B cell (primary cell): ENCODE results near the gene VCPKMT. TPM values are rescaled to one million over a fixed set of nuclear protein-coding genes. Genes with fewer than 3 reads are reported as not detected.

Experiments
- ATAC-seq: fragments of 200-7000 bp; cut with Tn5 transposase; one replicate; pipeline ENCODE4 v1.10.0; 2021; ENCODE audit warnings: low read depth, mild to moderate bottlenecking, moderate number of reproducible peaks, moderate library complexity
- CTCF ChIA-PET: fragments of 350-600 bp; sonication (Branson Sonifier 250); formaldehyde crosslinking; loops from one replicate; lab custom pipeline; 2021; ENCODE audit warnings: antibody characterized with exemption, inconsistent platforms; lab: Charles Lee
- POLR2A ChIA-PET: fragments of 350-600 bp; sonication (Branson Sonifier 250); formaldehyde crosslinking; loops from one replicate; lab custom pipeline; 2021; ENCODE audit warnings: antibody characterized with exemption; lab: Charles Lee
- DNase-seq: peaks from one replicate; pipeline ENCODE4 v3.0.0; 2013
- H2AFZ ChIP-seq: 2 replicates; pipeline ENCODE4 v1.6.1; 2012; ENCODE audit warnings: mild to moderate bottlenecking, low read depth, low read length; ENCODE audit not compliant: insufficient read depth, poor library complexity, severe bottlenecking
- H3K27ac ChIP-seq, 2 donors: 1 replicate in 1 of 2; 2 replicates in 1 of 2; pipeline ENCODE4 v1.5.1; 2012 to 2013; ENCODE audit warnings: low read length in 2 of 2, mild to moderate bottlenecking in 2 of 2, moderate library complexity in 1 of 2
- H3K27me3 ChIP-seq, 4 experiments: fragments of 200-600 bp in 1 of 4; sonication (generic) in 1 of 4; replicated peaks in 1 of 4; 1 replicate in 2 of 4; 2 replicates in 2 of 4; pipeline versions ENCODE4 v1.6.1 to v1.7.0; 2013 to 2016; ENCODE audit warnings: low read length in 3 of 4, mild to moderate bottlenecking in 2 of 4, mixed read lengths in 1 of 4, moderate library complexity in 1 of 4; ENCODE audit not compliant: insufficient read depth in 4 of 4, control insufficient read depth in 3 of 4; ENCODE audit errors: control extremely low read depth in 1 of 4
- H3K36me3 ChIP-seq, 2 experiments: replicated peaks in 1 of 2; 1 replicate in 1 of 2; 2 replicates in 1 of 2; pipeline versions ENCODE4 v1.6.1 to v1.7.1; 2013; ENCODE audit warnings: low read length in 1 of 2; ENCODE audit not compliant: insufficient read depth in 2 of 2, control insufficient read depth in 1 of 2; ENCODE audit errors: control extremely low read depth in 1 of 2, extremely low read depth in 1 of 2
- H3K4me1 ChIP-seq, 2 donors: fragments of 200-600 bp in 1 of 2; sonication (generic) in 1 of 2; 1 replicate in 1 of 2; 2 replicates in 1 of 2; pipeline versions ENCODE4 v1.5.1 to v1.6.1; 2013 to 2017; ENCODE audit warnings: low read length in 2 of 2; ENCODE audit not compliant: control insufficient read depth in 2 of 2, insufficient read depth in 2 of 2
- H3K4me2 ChIP-seq: replicated peaks from 2 replicates; pipeline ENCODE3; 2012; ENCODE audit warnings: mild to moderate bottlenecking, low read depth, low read length; ENCODE audit not compliant: poor library complexity, severe bottlenecking
- H3K4me3 ChIP-seq, 5 experiments: fragments of 200-600 bp in 1 of 5; sonication (generic) in 1 of 5; 1 replicate in 3 of 5; 2 replicates in 2 of 5; pipeline versions ENCODE4 v1.5.1 to v1.7.0; 2011 to 2016; ENCODE audit warnings: low read length in 4 of 5, mild to moderate bottlenecking in 4 of 5, low read depth in 2 of 5, control low read depth in 1 of 5, moderate library complexity in 1 of 5; ENCODE audit not compliant: insufficient read depth in 1 of 5; ENCODE audit errors: control extremely low read depth in 1 of 5, extremely low read depth in 1 of 5
- H3K79me2 ChIP-seq: fragments of 200-600 bp; sonication (generic); one replicate; pipeline ENCODE4 v1.6.0; 2016; ENCODE audit warnings: low read length; ENCODE audit not compliant: control insufficient read depth, insufficient read depth
- H3K9ac ChIP-seq: fragments of 200-600 bp; sonication (generic); 2 replicates; pipeline ENCODE4 v1.6.1; 2017; ENCODE audit warnings: mild to moderate bottlenecking, low read length, moderate library complexity
- H3K9me3 ChIP-seq, 3 donors: one replicate each; pipeline versions ENCODE4 v1.6.1 to v1.7.1; 2013; ENCODE audit warnings: low read length in 2 of 3; ENCODE audit not compliant: control insufficient read depth in 2 of 3, insufficient read depth in 1 of 3; ENCODE audit errors: control extremely low read depth in 1 of 3
- H4K20me1 ChIP-seq: 2 replicates; pipeline ENCODE4 v1.6.0; 2012; ENCODE audit warnings: mild to moderate bottlenecking, low read length; ENCODE audit not compliant: insufficient read depth, control insufficient read depth, poor library complexity, severe bottlenecking
- H3K27ac Mint-ChIP-seq: one replicate; pipeline ENCODE4 v1.8.0; 2021; ENCODE audit warnings: mixed read lengths
- H3K27me3 Mint-ChIP-seq: one replicate; pipeline ENCODE4 v1.8.0; 2021; ENCODE audit warnings: mixed read lengths
- H3K4me1 Mint-ChIP-seq: one replicate; pipeline ENCODE4 v1.8.0; 2021; ENCODE audit warnings: mixed read lengths
- H3K4me3 Mint-ChIP-seq: one replicate; pipeline ENCODE4 v1.8.0; 2021; ENCODE audit warnings: mixed read lengths
- H3K9me3 Mint-ChIP-seq: one replicate; pipeline ENCODE4 v1.8.0; 2022; ENCODE audit warnings: mixed read lengths; ENCODE audit not compliant: insufficient read depth
- EZH2 ChIP-seq: IDR thresholded peaks from 2 replicates; pipeline ENCODE4 v1.6.1; 2012; ENCODE audit warnings: borderline replicate concordance, low read depth, mild to moderate bottlenecking, moderate library complexity, low read length; ENCODE audit not compliant: insufficient read depth, poor library complexity, severe bottlenecking
- WGBS: methylation state at CpG from one replicate; pipeline ENCODE4 v1.1.5; 2013; ENCODE audit warnings: missing lambda C conversion rate; ENCODE audit not compliant: insufficient coverage; 5-methylcytosine and 5-hydroxymethylcytosine counted together
- intact Hi-C: fragments of 100-400 bp; cut with micrococcal nuclease; formaldehyde crosslinking; loops from one replicate; pipeline ENCODE4 v1.10.0; 2022
- polyA plus RNA-seq: library from polyadenylated mRNA; depleted of rRNA; stranded (reverse); fragments of >200 nt; gene quantifications from 2 replicates; pipeline ENCODE4 v1.2.3, GENCODE V29; 2012
- total RNA-seq, 2 donors: library from RNA; stranded (reverse); fragments of 120-200 nt in 1 of 2; gene quantifications; 1 replicate in 1 of 2; 2 replicates in 1 of 2; pipeline versions ENCODE4 v1.2.3 to v1.2.4, GENCODE V29; 2013 to 2022
- TF ChIP-seq, protein P1 (sequence below): fragments of 200-600 bp; IDR thresholded peaks from one replicate; pipeline ENCODE4 v1.8.0; 2022; ENCODE audit warnings: antibody characterized with exemption, mild to moderate bottlenecking

Gene VCPKMT
- total and polyA plus RNA-seq, 2 donors (not counting 1 experiment from before 2014, with no cell fraction given): 27.1 to 40.3 TPM

DNA sequence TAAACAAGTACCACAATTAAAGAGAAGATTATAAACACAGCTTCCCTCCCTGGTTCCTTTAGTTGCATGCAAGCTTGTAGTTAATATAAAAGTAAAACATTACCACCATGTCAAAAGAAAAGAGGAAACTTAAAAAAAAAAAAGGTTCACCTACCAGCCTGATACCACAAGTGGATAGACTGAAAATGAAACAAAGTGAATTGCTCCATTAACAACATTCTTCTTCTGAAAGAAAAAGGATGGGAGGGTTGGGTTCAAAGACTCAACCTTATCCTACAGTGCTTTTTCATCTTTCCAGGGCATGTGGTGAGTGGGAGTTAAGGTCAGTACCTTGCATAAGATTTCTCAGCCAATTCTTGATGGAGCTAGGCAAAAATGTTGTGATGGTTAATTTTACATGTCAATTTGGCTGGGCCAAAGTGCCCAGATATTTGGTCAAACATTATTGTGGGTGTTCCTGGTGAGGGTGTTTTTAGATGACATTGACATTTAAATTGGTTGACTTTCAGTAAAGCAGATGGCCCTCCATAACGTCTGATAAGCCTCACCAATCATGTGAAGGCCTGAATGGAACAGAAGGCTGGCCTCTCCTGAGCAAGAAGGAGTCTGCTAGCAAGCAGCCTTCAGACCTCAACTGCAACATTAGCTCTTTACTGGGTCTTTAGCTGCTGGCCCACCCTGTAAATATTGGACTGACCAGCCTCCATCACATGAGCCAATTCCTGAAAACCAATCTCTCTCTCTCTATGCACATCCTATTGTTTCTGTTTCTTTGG, 28.8 kb downstream of the VCPKMT start:
- Histone ChIP-seq H3K4me2 (peak overlapping the region; percentile 68), H3K36me3 (peaks cover 0 to 17% of the 10 kb centered on the region in 2 experiments), H3K9ac (peak overlapping the region; percentile 29), H4K20me1 (no peaks in the 10 kb centered on the region), H2AFZ (peak overlapping the region; percentile 47), H3K79me2 (peaks cover 54% of the 10 kb centered on the region), H3K4me3 (peak overlapping the region in 1 of 5 experiments; percentile 43), H3K9me3 (no peaks in the 10 kb centered on the region), H3K27me3 (no peaks in the 10 kb centered on the region), H3K27ac (peak overlapping the region; percentile 95 to 100), H3K4me1 (peaks cover 85 to 91% of the 10 kb centered on the region in 2 donors)
- TF ChIP-seq, protein P1, sequence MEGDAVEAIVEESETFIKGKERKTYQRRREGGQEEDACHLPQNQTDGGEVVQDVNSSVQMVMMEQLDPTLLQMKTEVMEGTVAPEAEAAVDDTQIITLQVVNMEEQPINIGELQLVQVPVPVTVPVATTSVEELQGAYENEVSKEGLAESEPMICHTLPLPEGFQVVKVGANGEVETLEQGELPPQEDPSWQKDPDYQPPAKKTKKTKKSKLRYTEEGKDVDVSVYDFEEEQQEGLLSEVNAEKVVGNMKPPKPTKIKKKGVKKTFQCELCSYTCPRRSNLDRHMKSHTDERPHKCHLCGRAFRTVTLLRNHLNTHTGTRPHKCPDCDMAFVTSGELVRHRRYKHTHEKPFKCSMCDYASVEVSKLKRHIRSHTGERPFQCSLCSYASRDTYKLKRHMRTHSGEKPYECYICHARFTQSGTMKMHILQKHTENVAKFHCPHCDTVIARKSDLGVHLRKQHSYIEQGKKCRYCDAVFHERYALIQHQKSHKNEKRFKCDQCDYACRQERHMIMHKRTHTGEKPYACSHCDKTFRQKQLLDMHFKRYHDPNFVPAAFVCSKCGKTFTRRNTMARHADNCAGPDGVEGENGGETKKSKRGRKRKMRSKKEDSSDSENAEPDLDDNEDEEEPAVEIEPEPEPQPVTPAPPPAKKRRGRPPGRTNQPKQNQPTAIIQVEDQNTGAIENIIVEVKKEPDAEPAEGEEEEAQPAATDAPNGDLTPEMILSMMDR: no peak
- TF ChIP-seq EZH2: no peak
- 100% methylated on average over 1 of the region's 1 CpG for WGBS
- H3K4me1 Mint-ChIP-seq: peaks cover 87% of the 10 kb centered on the region
- POLR2A ChIA-PET: interaction anchor here (0.5 to 2.2 kb wide), 9 partner anchors 10 to 225 kb away, joined by 3 to 11 read pairs (median 5); no protein-coding TSS in a partner anchor
- CTCF ChIA-PET: interaction anchor here (0.6 to 4.8 kb wide), 11 partner anchors 8 to 235 kb away, joined by 3 to 56 read pairs (median 4); partner anchors contain the start of gene NEMF
- H3K27me3 Mint-ChIP-seq: no peaks in the 10 kb centered on the region
- H3K9me3 Mint-ChIP-seq: no peaks in the 10 kb centered on the region
- intact Hi-C loops: loop anchor here (1.0 kb wide), 1 partner anchor 17 kb away; no protein-coding TSS in a partner anchor
- peak overlapping the region; percentile 97 for H3K27ac Mint-ChIP-seq
- peak; percentile 65 for DNase-seq
- no peak for ATAC-seq
- H3K4me3 Mint-ChIP-seq: peak overlapping the region; percentile 79
